ENCODE results near the gene PDE7B.

GRCh38 chr6:135850882-135851281, 619 bp upstream of the PDE7B start:
- TF ChIP-seq FOXP4 (CRISPR knock-in tag; IDR thresholded peaks at IDR 0.05) (no peak), ZNF425 (CRISPR knock-in tag; conservative IDR thresholded peaks at IDR 0.05) (no peak), SMAD3 (CRISPR knock-in tag; IDR thresholded peaks at IDR 0.05; ENCODE audit: borderline replicate concordance) (no peak), CREB1 (CRISPR knock-in tag; IDR thresholded peaks at IDR 0.05) (no peak), TCF7 (CRISPR knock-in tag; IDR thresholded peaks at IDR 0.05; ENCODE audit: low read depth) (no peak), NR2C2 (CRISPR knock-in tag; IDR thresholded peaks at IDR 0.05) (no peak), ATF1 (CRISPR knock-in tag; IDR thresholded peaks at IDR 0.05) (no peak), ZNF512 (CRISPR knock-in tag; IDR thresholded peaks at IDR 0.05; ENCODE audit: borderline replicate concordance) (no peak), CTCF (IDR thresholded peaks at IDR 0.05) (no peak), IRF2 (CRISPR knock-in tag; IDR thresholded peaks at IDR 0.05; ENCODE audit: borderline replicate concordance, low read depth) (no peak), USF1 (CRISPR knock-in tag; IDR thresholded peaks at IDR 0.05) (no peak), SP1 (CRISPR knock-in tag; conservative IDR thresholded peaks at IDR 0.05) (no peak), E2F1 (CRISPR knock-in tag; IDR thresholded peaks at IDR 0.05) (no peak)

All from WTC11 (cell line).